HG03354 (cell line): ENCODE results near the gene CORT.
A peak's percentile ranks its signal among the peaks of the same experiment; 100 is the strongest.
"Not testable (repeated sequence)": the region's sequence is repeated elsewhere in the genome, so short reads cannot be mapped to it uniquely, and the experiment has no call there.

Source experiments
- ATAC-seq: cut with Tn5 transposase; IDR thresholded peaks from one replicate; pipeline ENCODE4 v1.9.1; 2021; ENCODE audit warnings: mild to moderate bottlenecking; ENCODE audit not compliant: unreplicated experiment, poor library complexity, severe bottlenecking

Gene CORT

DNA sequence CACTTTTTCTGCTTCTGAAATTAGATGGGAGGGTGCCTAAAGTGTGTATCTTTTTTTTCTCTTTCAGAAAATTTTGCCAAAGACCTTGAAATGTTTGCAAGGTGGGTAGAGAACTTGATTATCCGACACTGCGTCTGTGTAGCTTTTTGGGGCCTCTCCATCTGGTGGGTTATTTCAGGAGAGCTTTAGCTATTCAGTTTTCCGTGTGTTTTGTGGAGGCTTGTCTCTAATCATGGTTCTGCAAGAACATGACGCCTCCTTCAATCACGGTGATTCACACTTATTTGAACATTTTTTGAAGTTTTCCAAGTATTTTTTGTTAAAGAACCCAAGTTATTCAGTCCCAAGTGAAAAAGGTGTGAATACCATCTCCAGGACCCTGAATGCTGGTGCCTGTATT lies 15.2 kb upstream of the CORT start:
- no peak for ATAC-seq

DNA sequence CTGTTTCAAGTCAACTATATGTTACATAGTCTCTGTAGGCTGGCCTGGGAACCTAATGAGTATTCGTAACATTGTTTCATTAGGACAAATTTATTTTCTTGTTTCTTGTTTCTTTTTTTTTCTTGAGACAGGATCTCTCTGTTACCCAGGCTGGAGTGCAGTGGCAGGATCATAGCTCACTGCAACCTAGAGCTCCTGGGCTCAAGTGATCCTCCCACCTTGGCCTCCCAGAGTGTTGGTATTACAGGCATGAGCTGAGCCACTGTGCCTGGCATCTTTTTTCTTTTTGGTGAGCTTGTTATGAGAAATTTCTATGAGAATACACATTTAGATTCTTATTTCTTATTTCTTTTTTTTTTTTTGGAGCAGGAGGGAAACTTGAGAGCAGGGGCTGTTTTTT lies 12.8 kb upstream of the CORT start:
- no peak for ATAC-seq

DNA sequence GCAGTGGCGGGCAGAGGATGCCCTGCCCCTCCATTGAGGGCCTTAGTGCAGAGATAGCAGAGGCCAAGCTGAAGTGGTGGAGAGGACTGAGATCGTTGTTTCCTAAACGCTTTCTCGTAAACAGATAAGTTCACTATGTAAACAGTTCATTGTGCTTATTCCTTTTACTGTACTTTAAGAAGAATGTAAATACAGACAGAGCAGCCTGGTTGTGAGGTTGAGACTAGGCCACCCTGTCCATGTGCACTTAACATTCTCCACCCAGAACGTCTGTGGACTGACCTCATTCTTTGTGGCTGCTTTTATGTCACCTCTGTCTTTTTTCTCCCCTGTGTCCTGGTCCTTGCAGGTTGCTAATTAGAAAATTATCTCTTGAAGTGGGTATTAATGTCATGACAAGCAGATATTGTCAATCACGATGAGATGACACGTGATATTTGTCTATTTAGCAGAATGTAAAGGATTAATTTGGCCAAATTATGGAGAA lies 11.1 kb upstream of the CORT start:
- no peak for ATAC-seq

DNA sequence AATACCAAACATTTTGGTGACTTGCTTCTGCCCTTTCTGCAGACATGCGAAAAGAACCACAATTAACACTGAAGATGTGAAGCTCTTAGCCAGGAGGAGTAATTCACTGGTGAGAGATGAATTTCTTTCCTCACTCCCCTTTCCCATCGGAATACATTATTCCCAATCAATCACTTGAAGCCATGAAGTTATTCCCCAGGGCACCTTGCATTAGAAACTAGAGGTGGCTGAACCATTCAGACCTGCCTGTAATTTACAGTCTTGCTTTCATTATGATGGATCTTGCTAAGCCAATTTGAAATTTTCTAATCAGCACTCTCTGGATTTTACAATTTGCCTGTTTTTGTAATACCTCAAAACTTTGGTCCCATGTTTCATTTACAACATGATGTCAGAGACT lies 9.5 kb upstream of the CORT start:
- no peak for ATAC-seq

DNA sequence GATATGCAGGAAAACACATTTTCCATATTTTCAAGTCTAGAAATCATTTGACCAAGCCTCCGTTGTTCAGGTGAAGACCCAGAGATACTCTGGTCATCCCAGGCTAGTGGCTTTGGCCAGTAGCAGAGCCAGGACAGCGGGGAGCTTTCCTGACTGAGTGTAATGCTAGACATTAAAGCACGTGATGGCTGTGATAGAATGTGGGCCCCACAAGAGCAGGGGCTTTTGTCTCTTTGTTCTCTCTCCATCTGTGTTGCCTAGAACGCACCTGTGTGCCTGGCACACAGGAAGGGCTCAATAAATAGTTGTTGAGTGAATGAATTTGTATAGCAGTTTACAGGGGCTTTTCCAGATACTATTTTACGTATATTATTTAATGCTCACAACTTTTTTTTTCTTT lies 9.0 kb upstream of the CORT start:
- no peak for ATAC-seq

DNA sequence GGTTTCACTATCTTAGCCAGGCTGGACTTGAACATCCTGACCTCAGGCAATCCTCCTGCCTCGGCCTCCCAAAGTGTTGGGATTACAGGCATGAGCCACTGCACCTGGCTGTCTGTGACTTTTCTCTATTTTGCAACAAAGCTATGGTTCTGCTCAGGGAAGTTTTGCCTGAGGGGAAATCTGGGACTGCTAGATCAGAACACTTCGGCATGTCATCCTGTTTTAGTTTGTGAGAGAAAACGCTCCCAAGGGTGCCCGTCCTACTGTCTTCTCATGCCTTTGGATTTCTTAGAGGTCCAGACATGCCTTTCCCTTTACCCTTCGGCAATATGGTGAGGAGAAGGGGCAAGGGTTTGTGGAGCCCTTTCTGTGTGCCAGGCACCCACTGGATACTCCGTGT lies 5.6 kb upstream of the CORT start:
- ATAC-seq = no peak

DNA sequence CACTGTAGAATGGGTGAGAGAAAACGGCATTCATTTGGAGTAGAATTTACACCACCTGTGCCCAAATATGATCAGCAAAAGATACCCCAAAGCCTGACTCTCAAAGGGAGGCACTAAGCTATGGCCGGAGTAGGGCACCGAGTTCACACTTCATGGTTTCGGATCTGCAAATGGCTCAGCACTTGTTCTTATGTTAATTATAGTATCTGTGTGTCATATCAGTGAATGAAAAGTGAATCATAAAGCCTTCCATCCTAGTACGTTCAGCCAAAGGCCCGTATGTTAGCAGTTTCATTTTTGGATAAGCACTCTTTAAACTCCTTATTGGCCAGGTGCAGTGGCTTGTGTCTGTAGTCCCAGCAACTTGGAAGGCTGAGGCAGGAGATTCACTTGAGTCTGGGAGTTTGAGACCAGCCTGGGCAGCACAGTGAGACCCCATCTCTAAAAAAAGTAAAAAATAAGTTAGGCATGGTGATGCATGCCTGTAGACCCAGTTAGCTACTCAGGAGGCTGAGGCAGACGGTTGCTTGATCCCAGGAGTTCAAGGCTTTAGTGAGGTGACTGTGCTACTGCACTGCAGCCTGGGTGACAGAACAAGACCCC lies 4.9 kb upstream of the CORT start:
- ATAC-seq = no peak

DNA sequence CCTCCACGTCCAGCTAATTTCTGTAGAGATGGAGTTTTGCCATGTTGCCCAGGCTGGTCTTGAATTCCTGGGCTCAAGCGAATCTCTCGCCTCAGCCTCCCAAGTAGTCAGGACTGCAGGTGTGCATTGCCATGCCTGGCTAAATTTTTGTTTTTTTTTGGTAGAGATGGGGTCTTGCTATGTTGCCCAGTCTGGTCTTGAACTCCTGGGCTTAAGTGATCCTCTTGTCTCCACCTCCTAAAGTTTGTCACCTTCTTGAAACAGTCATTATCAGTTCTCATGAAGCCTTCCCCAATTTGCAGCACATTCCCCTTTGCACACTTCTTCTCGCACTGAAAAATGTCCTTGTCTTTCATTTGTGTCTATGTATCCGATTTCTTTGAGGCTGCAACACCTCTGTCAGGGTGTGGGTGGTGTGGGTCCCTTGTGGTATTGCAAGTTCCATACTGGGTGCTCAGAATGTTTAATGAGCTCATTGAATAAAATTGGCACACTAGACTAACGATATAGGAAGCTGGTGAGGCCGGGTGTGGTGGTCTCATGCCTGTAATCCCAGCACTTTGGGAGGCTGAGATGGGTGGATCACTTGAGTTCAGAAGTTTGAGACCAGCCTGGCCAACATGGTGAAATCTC lies 2.9 kb upstream of the CORT start:
- no peak for ATAC-seq

DNA sequence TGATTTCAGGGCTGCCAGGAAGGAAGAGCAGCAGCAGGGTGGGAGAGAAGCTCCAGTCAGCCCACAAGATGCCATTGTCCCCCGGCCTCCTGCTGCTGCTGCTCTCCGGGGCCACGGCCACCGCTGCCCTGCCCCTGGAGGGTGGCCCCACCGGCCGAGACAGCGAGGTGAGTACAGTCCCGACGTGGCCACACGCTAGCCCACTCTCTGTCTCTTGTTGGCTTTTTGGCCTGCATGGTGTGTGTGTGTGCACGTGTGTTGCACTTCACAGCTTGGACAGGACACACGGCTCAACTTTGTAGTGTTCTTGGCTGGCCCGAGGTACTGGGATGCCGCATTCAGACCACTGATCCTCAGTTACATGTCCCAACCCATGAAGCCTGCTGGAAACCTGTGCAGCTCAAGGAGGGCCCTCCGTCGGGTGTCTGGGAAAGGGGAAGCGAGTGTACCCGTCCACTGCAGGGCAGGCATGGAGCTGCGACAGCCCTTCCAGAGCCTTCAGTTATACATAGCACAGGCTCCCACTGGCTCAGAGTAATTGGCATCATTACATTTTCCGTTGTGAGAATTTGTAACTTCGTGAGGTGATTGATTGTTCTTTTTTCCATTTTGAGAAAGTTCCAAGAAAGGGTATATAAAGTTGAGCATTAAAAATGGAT lies 454 bp downstream of the CORT start:
- ATAC-seq = no peak

DNA sequence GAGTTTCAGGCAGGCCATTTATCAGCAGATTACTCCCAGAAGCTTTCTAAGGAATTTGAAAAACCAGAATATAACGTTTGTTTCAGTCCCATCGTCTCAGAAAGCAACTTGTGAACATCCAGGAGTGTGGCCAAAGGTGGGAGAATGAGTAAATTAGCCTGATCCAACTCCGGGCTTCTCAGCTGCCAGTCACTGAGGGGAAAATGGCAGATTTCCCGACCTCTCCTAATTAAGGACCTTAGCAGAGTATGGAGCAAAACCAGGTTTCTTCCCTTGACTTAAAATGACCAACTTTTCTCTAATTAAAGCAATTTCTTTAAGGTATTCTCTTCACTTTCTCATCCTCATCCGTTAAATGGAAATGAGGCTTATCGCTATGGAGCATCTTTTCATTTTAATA lies 1.0 kb downstream of the CORT start:
- no peak for ATAC-seq

DNA sequence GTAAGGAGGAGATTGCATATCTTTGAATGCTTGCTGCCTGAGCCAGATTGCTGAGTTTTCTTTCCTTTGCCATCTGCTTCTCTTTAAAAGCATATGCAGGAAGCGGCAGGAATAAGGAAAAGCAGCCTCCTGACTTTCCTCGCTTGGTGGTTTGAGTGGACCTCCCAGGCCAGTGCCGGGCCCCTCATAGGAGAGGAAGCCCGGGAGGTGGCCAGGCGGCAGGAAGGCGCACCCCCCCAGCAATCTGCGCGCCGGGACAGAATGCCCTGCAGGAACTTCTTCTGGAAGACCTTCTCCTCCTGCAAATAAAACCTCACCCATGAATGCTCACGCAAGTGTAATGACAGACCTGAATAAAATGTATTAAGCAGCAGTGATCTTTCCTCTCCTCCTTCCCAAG lies 1.5 kb downstream of the CORT start:
- ATAC-seq = no peak

DNA sequence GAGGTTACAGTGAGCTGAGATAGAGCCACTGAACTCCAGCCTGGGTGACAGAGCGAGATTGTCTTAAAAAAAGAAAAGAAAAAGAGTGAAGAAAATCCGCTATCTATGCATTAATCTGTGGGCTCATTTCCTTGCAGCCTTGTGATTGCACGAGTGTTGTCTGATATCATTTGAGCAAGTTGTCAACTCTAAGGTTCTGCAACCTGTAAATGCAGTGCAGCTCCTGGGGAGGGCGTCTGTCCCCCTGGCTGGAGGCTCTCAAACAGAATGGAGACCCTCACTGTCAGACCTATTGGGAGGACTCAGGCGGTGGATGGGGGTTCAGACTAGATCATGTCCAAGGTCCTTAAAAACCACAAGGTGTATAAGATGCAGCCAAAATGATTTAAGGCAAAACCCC lies 6.2 kb downstream of the CORT start:
- no peak for ATAC-seq

DNA sequence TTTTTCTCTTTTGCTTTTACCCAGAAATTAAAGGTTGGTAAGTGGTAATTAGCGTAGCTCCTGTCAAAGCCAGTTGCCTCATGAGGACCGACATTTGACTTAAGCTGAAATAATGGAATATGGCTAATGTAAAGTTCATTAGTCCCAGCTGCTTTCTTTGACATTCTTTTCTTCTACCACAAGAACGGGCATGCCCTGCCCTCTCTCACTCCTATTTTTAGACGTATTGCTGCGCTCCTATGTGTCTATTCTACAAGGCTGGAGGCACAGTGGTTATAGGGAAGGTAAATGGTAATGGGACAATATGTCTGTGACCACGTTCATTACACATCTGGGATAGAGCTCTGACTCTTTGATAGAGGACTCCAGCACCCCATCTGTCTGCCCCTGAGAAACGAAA lies 6.8 kb downstream of the CORT start:
- ATAC-seq = no peak

DNA sequence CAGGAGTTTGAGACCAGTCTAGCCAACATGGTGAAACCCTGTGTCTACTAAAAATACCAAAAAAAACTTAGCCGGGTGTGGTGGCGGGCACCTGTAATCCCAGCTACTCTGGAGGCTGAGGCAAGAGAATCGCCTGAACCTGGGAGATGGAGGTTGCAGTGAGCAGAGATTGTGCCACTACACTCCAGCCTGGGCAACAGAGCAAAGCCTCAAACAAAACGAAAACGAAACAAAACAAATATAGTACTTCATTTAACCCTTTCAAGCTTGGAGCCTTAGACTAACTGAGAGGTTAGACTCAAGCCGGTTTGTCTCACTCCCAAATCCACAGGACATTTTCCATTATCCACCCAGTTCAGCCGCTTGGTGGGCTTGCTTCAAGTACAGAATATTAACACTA lies 7.6 kb downstream of the CORT start:
- not testable (repeated sequence) for ATAC-seq

DNA sequence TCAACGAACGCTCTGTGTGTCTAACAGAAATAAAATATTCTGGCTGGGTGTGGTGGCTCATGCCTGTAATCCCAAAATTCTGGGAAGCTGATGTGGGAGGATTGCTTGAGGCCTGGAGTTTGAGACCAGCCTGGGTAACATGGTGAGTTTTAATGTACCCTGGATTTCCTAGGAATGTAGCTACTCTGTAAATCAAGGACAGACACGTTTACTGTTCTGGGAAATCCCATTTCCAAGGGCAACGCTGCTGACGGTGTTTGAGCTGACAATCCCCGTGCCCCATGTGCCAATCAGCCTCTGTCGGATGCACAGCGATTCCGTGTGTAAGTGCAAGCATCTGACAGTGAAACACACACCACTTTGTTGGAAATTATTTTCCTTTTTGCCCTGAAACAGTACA lies 8.0 kb downstream of the CORT start:
- no peak for ATAC-seq

DNA sequence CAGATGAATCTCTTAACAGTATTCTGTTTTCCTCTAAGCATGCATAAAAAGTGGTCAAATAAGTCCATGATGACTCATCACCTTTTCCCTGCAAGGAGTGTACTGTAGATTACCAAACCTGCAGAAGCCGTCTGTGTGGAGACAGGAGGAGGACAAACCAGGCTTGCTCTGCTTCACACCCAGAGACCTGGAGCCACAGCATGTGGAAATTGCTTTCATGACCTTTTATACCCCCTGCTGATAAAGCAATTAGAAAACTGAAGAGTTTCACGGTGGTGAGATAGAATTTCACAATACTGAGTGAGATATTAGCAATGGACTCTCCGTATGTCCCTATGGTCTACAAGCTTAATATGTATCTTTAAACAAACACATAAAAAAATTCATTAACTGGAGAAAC lies 9.4 kb downstream of the CORT start:
- ATAC-seq = no peak

DNA sequence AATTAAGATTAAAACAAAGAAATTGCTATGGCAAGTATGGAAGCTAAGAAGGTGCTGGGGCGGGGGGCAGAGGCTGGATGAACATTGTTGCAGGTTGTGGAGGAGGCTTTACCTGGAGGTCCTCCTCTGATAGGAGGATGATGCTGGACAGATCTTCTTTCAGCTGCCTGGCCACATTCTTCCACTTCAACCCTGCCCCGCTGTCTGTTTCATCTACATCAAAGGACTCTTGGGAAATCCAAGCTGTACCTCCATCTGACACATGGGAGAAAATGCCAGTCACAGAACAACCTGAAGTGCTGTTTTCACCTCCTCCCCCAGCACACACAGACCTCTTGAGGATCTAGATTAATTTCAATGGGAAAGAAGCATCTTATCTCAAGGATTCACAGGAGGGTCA lies 17.2 kb downstream of the CORT start:
- ATAC-seq = no peak

DNA sequence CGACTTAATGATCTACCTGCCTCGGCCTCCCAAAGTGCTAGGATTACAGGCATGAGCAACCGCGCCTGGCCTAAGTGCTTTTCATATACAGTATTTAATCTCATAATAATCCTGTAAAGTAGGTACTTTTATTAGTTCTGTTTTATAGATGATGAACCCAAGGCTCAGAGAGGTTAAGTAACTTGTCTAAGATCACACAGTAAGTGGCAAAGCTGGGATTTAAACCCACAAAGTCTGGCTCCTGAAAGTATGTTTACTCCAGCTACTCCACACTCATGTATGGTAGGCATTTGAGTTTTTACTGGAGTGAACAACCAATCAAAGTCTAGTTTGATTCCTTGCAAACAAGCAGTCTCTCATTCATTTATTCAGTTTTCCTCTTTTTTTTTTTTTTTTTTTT lies 20.2 kb downstream of the CORT start:
- ATAC-seq = no peak

DNA sequence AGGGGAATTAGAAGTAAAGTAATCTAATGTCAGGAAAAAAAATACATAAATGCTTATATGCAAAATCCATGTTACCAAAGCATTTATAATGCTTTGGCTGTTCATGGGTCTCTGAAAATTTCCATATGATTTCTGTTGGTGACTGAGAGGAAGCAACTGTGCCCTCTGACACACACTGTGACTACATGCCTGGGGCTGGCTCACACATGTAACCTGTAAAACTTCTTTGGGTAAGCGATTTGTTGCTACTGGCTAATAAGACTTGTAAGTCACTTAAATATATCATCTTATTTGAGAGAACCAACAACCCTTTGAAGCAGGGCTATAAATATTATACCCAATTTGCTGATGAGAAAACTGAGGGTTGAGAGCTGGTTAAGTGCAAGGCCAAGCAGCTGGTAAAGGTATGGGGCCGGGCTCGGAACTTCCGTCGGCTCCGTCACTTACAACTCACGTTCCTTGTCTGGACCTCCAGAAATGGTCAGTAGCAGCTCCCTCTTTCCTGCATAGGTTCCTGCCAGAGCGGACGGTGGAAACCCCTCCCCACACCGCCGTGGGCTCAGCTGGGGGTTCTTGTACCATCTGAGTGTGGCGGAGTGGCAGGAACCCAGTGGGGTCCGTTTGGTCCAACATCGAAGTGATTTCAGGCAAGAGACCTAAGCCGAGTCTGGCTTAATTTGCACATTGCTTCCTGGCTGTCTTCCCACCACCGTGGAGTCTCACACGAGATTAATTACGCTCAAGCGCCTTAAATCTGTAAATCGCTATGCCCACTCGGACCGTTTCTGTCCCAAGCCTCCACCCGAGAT lies 21.8 kb downstream of the CORT start:
- ATAC-seq = peak; percentile 7

DNA sequence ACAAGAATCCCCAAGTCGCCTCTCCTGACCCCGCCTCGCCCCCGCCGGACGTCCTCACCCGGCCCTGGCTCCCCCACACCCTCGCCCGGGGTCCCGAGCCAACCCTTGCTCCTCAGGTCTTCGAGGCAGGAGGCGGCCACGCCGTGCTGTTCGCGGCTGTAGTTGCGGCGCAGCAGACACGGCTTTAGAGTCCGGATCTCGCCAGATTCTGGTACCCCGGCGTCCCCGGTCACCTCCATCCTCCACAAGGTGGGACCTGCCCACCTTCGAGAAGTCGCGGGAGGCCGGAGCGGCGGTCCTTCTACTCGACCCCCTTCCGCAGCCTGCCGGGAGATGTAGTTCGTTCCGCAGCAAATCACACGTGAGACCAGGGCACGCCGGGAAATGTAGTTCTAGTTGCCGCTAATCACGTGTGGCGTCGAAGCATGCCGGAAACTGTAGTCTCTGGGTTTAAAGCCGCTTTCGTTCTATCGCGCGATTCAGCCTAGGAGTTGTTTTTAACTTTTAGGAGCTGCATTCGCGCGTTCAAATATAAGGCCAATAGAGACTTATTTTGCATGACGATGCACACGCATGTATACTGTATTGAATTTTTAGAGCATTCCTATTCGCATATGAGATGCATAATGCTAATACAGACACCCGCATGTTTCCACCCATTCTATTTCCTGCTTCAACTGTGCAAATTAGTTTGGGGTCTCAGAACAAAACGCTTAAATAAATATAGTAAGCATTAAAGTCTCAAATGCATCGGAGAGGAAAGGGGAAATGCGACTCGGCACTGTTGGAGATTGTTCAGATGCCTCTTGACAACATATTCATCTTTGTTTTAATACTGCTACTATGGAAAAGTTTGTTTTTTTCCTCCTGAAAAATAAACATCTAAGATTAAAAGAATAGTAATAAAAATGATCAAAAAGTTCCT lies 22.7 kb downstream of the CORT start, which contains the start of gene DFFA:
DFFA (minus strand) TSS at position 310 of the 925 bp plus-strand sequence; CDS start at position 239, 71 bp downstream.
- peak; percentile 85 for ATAC-seq
